SK-N-SH treated with all-trans-retinoic acid at 6 μM for 48 hours (cell line): ENCODE data around the gene MIPOL1.

Experiments
- CREB5 ChIP-seq: fragments of 250-450 bp; sonication (Bioruptor Pico); IDR thresholded peaks from 2 replicates; pipeline ENCODE4 v1.5.1; 2020; ENCODE audit warnings: low read depth, mild to moderate bottlenecking, moderate library complexity
- ESRRG ChIP-seq: fragments of 250-450 bp; sonication (Bioruptor Pico); IDR thresholded peaks from 2 replicates; pipeline ENCODE4 v1.6.1; 2021; ENCODE audit warnings: mild to moderate bottlenecking
- PATZ1 ChIP-seq: fragments of 250-450 bp; sonication (Bioruptor Pico); IDR thresholded peaks from 2 replicates; pipeline ENCODE4 v1.8.0; 2020; ENCODE audit warnings: mild to moderate bottlenecking, moderate library complexity, borderline replicate concordance
- RARB ChIP-seq: fragments of 250-450 bp; sonication (Bioruptor Pico); IDR thresholded peaks from 2 replicates; pipeline ENCODE4 v1.8.0; 2021; ENCODE audit warnings: mild to moderate bottlenecking, moderate library complexity
- TCF4 ChIP-seq: fragments of 250-450 bp; sonication (Bioruptor Pico); IDR thresholded peaks from 2 replicates; pipeline ENCODE4 v1.8.0; 2021; ENCODE audit warnings: mild to moderate bottlenecking, moderate library complexity, borderline replicate concordance
- ZC3H10 ChIP-seq: fragments of 250-450 bp; sonication (Bioruptor Pico); IDR thresholded peaks from 2 replicates; pipeline ENCODE4 v1.5.1; 2021; ENCODE audit warnings: mild to moderate bottlenecking, moderate library complexity
- ZNF70 ChIP-seq: fragments of 450-650 bp; formaldehyde crosslinking; IDR thresholded peaks from 2 replicates; pipeline ENCODE4 v1.5.0; 2020; ENCODE audit warnings: mild to moderate bottlenecking, moderate library complexity
- ZNF8 ChIP-seq: fragments of 450-650 bp; formaldehyde crosslinking; IDR thresholded peaks from 2 replicates; pipeline ENCODE4 v1.5.0; 2020; ENCODE audit warnings: mild to moderate bottlenecking, moderate library complexity

- TF ChIP-seq RARB (CRISPR knock-in tag) (no peak), CREB5 (CRISPR knock-in tag) (no peak), TCF4 (CRISPR knock-in tag) (no peak), PATZ1 (CRISPR knock-in tag) (no peak), ZC3H10 (CRISPR knock-in tag) (no peak), ZNF8 (CRISPR knock-in tag) (no peak), ESRRG (CRISPR knock-in tag) (no peak), ZNF70 (no peak)
These were observed 240.7 kb downstream of the MIPOL1 start for GRCh38 chr14:37438444-37438843.
